Suppressor macrophage treated with lipopolysaccharide for 4 hours (primary cell): ENCODE measurements around the gene LMBR1.
A peak's percentile ranks its signal among the peaks of the same experiment; 100 is the strongest.
"Not testable (repeated sequence)": the region's sequence is repeated elsewhere in the genome, so short reads cannot be mapped to it uniquely, and the experiment has no call there.

ENCODE experiments used
- DNase-seq: peaks from one replicate; pipeline ENCODE4 v3.0.0-alpha.2; 2020

LMBR1 gene

DNA sequence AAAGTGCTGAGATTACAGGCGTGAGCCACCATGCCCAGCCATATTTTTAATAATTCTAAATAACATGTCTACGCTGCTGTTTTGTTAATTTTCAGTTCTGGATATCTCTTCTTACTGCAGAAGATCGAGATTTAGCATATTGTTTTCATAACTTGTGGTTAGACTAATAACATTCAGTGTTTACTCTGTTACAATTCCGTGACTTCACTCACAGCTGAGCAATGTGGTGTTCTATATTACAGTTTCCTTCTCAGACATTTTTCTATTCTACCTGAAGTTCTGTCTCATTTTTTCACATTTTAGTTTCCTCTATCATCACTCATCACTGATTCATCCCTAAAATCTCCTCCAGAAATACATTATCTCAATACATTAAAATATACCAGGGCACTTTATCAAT is 241.5 kb downstream of the LMBR1 start:
- DNase-seq: no peak

DNA sequence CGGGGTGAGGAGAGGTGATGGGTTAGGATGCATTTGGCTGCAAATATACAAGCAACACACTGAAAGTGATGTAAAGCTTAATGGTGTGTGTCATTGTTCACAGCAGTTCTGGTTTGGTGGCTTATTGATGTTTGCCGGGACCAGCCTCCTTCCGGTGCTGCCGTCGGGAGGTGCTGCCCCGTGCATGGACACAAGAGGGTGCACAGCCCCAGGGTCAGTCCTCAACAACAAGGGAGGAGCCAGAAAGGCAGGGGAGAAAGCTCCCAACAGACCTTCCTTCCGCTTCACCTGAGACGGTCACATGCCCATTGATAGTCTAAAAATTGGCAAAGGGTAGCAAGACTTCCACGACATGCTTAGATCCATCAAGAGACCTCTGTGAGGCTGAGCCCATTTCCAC is 242.9 kb downstream of the LMBR1 start:
- peak; percentile 2 for DNase-seq

DNA sequence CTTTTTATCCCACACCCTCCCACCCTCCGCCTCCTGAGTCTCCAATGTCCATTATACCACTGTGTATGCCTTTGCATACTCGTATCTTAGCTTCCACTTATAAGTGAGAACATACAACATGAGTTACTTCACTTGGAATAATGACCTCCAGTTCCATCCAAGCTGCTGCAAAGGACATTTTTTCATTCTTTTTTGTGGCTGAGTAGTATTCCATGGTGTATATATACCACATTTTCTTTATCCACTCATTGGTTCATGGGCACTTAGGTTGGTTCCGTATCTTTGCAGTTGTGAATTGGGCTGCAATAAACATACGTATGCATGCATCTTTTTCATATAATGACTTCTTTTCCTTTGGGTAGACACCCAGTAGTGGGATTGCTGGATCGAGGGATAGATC is 245.7 kb downstream of the LMBR1 start:
- not testable (repeated sequence) for DNase-seq

DNA sequence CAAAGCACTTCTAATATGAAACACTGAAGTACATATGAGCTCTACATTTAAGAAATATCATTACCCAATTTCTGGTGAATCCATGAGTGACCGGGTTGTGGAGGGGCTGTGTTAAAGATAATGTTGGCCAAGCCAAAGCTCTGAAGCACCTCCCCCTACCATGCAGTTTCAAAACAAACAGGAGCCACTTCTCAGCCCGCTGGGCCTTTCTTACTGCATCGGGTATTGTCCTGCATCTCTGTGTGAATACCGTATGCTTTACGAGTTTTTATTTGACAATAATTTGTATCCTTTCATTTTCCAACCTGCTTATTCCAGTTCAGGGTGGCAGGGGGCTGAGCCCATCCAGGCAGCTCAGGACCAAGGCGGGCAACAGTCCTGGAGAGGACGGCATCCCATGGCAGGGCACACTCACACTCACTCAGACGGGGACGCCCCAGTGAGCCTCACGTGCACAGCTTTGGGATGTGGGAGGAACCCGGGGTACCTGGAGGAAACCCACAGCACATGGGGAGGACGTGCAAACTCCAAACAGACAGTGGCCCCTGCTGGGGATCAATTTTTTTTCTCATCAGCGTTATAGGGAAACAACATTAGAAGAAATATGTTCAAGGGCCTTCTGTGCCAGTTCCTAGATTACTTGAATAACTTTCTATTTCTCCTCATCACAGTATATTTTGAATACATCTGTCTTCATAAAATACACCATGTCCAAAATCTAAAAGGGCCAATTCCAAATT is 250.5 kb downstream of the LMBR1 start:
- DNase-seq: no peak

DNA sequence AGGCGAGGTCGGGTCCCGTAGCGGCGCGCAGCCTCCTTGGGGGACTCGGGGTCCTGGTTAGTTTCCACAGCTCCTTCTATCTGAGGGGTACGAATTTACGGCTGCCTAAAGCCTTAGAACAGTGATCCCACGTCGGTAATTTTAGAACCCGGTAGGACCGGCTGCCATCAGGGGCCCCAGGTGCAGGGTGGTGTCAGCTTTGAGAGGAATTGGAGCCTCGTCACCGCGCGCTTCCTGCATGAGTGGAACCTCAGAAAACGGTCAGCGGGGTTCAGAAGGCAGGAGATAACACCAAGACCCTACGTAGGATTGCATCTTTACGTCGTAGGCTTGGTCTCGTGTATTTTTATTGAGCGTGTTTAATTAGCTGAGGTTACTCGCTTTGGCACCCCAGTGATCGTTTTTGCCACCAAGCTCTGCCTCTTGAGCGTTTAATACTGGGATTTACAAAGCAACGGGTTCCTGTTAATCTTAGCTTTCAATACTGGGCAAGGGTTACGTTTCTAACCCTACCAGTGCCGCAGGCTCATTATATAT is 252.0 kb downstream of the LMBR1 start:
- peak; percentile 36 for DNase-seq

DNA sequence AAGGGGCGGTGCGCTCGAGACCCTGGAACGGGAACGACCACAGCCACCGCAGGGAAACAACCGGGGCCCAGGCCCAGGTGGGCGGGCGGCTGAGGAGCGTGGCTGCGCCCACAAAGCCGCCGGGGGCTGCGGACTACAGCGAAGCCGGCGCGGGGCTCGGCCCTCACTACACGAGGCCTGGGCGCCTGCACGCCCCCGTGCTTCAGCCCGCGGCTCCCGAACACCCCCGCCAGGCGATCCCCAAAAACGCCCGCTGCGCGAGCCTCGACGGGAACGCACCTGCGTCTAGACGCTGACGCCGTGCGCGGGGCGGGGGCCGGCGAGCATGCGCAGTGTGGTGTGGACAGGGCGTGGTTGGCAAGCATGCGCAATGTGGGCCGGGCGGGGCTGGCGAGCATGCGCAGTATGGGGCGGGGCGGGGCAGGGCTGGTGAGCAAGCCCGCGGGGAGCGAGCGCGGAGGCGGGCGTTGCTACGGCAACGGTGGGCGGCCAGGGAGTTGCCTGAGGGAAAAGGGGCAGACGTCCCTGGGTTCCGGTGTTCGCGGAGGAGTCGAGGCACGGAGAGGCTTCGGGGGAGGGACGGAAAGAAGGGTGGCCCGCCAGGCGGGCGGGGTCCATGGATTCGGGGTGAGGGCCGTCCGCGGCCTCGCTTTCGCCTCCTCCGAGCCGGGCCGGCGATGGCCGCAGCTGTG is 252.6 kb downstream of the LMBR1 start, which contains the start of gene RNF32:
Gene RNF32, plus strand, starts transcription at position 518 of the 692 bp plus-strand sequence. CDS start 3,104 bp downstream, outside the sequence.
- DNase-seq: peak; percentile 97

DNA sequence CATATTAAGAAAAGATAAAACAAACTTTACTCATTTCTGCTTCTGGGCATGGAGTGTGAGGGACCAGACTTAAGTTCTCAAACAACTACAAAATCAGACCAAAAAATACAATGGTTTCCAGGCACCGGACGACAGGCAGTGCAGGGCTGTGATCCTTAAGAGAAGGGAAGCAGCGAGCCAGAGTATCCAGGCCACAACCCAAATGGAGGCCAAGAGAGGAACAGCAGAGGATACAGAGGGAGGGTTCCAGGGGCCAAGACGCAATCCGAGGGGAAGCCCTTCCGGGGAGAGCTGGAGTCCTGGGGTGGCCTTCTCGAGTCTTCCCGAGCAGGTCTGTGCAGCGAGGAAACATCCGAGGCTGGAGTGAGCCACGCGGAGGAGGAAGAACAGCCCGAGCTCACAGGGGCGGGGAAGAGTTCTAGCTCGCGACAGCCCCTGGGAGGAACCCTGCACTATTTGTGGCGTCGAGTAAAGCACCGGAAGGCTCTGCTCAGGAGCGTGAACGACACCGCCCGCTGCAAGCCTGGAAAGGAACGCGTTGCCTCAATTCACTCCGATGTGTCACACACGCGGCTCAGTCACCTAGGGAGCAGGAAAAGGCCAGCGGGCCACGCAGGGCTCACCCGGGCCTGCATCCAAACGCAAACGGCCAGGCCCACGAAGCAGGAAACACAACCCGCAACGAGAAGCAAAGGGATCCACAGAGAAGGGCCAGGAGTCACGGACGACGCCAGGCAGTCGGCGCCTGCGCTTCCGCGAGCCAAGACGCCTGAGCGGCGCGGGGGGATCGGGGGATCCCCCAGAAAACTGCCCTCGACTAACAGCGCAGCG is 253.3 kb downstream of the LMBR1 start:
- no peak for DNase-seq

DNA sequence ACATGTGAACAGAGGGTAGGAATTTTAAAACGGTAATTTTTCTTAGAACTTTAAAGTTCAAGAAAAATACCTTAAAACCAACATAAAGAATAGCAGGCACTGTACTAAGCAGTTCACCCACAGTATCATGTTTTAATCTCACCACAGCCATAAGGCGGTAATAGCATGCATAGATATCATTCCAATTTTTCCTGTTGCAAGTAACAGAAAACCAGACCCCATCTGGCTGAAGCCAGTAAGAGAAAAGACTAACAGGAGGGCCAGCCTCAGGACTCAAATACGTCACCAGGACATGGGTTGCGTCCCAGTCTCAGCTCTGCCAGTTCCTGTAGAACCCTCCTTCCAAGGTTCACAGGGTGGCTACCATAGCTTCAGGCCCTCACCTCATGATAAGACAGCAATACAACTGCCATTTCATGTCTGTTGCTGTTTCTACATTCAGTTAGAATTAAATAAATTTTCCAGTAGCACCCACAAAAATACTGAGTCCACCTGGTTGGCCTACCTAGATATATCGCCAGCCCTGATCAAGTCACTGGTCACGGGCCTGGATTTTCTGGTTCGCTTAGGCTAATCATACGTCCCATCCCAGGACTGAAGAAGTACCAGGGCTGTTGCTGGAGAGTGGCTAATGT is 254.4 kb downstream of the LMBR1 start:
- no peak for DNase-seq

DNA sequence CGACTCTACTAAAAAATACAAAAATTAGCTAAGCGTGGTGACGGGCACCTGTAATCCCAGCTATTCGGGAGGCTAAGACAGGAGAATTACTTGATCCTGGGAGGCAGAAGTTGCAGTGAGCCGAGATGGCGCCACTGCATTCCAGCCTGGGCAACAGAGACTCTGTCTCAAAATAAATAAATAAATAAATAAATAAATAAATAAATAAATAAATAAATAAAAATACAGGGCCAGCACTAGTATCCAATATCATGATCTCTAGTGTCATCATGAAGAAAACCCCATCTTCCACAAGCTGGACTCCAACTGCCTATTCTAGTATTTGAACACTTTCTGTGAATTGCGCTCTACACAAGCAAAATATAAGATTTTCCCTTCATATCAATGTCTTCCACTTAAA is 255.9 kb downstream of the LMBR1 start:
- DNase-seq: not testable (repeated sequence)

DNA sequence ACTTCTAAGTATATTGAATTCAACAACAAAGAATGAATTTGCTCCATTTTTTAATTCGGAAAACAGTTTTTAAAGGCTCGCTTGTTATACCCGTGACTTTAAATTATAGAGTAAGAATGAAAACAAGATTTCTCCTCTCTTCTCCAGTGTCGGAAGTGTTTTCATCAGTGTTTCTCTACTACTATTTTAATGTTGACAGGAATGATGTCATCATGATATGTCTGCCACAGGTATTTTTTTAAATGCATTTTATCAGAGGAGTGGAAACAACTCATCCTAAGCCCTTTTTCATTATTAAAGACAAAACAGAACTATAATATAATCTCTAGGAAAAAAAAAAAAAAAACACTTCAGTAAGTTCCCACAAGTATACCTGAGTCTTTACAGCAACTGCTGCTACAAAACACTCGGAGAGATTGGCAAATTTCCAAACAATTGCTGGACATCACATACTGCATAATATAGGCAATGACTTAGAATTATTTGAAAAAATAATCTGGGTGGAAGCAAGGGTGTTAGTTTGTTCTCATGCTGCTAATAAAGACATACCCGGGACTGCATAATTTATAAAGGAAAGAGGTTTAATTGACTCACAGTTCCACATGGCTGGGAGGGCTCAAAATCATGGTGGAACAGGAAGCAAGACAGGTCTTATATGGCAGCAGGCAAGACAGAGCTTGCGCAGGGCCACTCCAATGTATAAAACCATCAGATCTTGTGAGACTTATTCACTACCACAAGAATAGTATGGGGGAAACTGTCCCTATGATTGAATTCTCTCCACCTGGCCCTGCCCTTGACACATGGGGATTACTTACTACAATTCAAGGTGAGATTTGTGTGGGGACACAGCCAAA is 257.2 kb downstream of the LMBR1 start:
- no peak for DNase-seq

DNA sequence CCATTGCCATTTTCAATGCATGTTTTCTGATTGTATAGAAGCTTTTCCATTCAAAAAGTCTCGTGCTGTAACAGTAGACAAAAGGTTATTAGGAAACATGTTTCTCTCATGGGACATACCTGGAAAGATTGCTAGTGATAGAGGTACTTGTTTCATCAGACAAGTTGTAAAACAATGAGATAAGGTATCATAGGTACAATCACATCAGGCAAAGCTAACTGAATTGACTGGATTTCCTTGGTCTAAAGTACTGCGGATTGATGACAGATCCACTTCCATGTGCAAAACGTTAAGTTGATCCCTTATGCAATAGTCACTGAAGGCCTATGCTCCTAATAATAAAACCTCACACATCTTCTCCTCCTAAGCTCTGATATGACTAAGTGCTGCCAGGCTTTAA is 258.9 kb downstream of the LMBR1 start:
- no peak for DNase-seq

DNA sequence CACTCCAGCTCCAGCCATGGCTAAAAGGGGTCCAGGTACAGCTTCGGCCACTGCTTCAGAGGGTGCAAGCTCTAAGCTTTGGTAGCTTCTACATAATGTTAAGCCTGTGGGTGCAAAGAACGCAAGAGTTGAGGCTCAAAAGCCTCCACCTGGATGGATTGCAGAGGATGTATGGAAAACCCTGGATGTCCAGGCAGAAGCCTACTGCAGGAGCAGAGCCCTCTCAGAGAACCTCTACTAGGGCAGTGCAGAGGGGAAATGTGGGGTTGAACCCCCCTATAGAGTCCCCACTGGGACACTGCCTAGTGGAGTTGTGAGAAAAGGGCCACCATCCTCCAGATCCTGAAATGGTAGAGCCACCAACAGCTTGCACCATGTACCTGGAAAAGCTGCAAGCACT is 263.1 kb downstream of the LMBR1 start:
- DNase-seq: no peak

DNA sequence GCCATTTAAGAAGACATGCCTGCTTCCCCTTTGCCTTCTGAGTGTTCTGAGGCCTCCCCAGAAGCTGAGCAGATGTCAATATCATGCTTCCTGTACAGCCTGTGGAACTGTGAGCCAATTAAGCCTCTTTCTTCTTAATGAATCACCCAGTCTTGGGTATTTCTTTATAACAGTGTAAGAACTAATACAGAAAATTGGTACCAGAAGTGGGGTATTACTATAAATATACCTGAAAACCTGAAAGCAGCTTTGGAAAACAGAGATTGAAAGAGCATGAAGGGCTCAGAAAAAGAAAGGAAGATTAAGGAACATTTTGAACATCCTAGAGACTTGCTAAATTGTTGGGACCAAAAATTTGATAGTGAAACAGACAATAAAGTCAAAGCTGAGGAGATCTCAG is 264.4 kb downstream of the LMBR1 start:
- DNase-seq: no peak
